Loucy (cell line): ENCODE data around the gene XRCC4.

Experiments used
- H2AFZ ChIP-seq: fragments of 200-600 bp; sonication (generic); 2 replicates; pipeline ENCODE4 v1.6.0; 2016; ENCODE audit warnings: antibody characterized with exemption, mild to moderate bottlenecking, low read length, moderate library complexity
- H3F3A ChIP-seq: fragments of 200-600 bp; 2 replicates; pipeline ENCODE4 v1.6.0; 2016; ENCODE audit warnings: antibody characterized with exemption, low read depth, mild to moderate bottlenecking
- H3K27me3 ChIP-seq: fragments of 200-600 bp; sonication (generic); 2 replicates; pipeline ENCODE4 v1.6.1; 2014; ENCODE audit warnings: low read length, mild to moderate bottlenecking; ENCODE audit not compliant: insufficient read depth, poor library complexity, severe bottlenecking
- H3K36me3 ChIP-seq: fragments of 200-600 bp; sonication (generic); 2 replicates; pipeline ENCODE4 v1.6.1; 2016; ENCODE audit warnings: low read length; ENCODE audit not compliant: insufficient read depth
- H3K4me1 ChIP-seq: fragments of 200-600 bp; sonication (generic); 2 replicates; pipeline ENCODE4 v1.5.1; 2014; ENCODE audit warnings: low read length, mild to moderate bottlenecking; ENCODE audit not compliant: insufficient read depth, poor library complexity, severe bottlenecking
- H3K4me2 ChIP-seq: fragments of 200-600 bp; sonication (generic); 2 replicates; pipeline ENCODE4 v1.6.0; 2014; ENCODE audit warnings: antibody characterized with exemption, low read length, low read depth, mild to moderate bottlenecking; ENCODE audit not compliant: poor library complexity, severe bottlenecking
- H3K4me3 ChIP-seq: fragments of 200-600 bp; sonication (generic); 2 replicates; pipeline ENCODE4 v1.5.1; 2014; ENCODE audit warnings: low read length, mild to moderate bottlenecking, mixed read lengths; ENCODE audit not compliant: poor library complexity, severe bottlenecking
- H3K79me2 ChIP-seq: fragments of 200-600 bp; sonication (generic); 2 replicates; pipeline ENCODE4 v1.6.1; 2014; ENCODE audit warnings: low read length; ENCODE audit not compliant: insufficient read depth
- H3K9ac ChIP-seq: fragments of 200-600 bp; sonication (generic); 2 replicates; pipeline ENCODE4 v1.6.0; 2014; ENCODE audit warnings: mild to moderate bottlenecking, low read depth, low read length, moderate library complexity; ENCODE audit not compliant: poor library complexity, severe bottlenecking
- H3K9me2 ChIP-seq: fragments of 200-600 bp; sonication (generic); replicated peaks from 2 replicates; pipeline ENCODE4 v1.6.1; 2016; ENCODE audit warnings: low read depth, low read length, mixed read lengths
- H3K9me3 ChIP-seq: fragments of 200-600 bp; sonication (generic); 2 replicates; pipeline ENCODE4 v1.6.1; 2014; ENCODE audit warnings: mild to moderate bottlenecking, antibody characterized with exemption, low read length, low read depth; ENCODE audit not compliant: insufficient read depth
- H4K20me1 ChIP-seq: fragments of 200-600 bp; sonication (generic); 2 replicates; pipeline ENCODE4 v1.6.0; 2014; ENCODE audit warnings: antibody characterized with exemption, low read length, mild to moderate bottlenecking; ENCODE audit not compliant: insufficient read depth, poor library complexity, severe bottlenecking
- CTCF ChIP-seq: fragments of 200-600 bp; sonication (generic); conservative IDR thresholded peaks from 2 replicates; pipeline ENCODE4 v1.5.1; 2014; ENCODE audit warnings: mild to moderate bottlenecking, antibody characterized with exemption, low read length
- EZH2phosphoT487 ChIP-seq: fragments of 200-600 bp; IDR thresholded peaks from 2 replicates; pipeline ENCODE4 v1.6.1; 2018; ENCODE audit warnings: antibody characterized with exemption, mild to moderate bottlenecking, moderate library complexity, borderline replicate concordance

The XRCC4 gene

DNA sequence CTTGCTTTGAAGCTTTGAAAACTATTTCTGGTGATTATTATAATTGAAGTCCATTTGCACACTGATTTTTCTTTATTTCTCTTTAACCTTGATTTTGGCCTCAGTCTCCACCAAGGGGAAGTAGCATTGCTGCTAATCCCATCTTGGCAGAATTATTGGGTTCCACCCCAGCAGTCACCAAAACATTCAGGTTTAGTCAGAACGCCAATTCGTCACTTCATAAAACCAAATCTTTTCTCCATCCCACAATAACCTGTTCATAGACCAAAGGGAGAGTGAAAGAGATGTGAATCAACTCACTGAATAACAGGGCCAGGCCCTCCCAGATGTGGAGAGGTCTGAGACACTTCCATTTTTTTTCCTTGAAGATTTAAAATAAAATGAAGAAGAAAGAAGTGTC is 299.1 kb downstream of the XRCC4 start:
- Histone ChIP-seq H3F3A (no peaks in the 10 kb centered on the region), H3K36me3 (no peaks in the 10 kb centered on the region), H3K4me2 (no peak overlapping the region), H2AFZ (no peak overlapping the region), H3K27me3 (no peaks in the 10 kb centered on the region), H3K9me2 (no peaks in the 10 kb centered on the region; the same call in 1 of the 2 replicates), H4K20me1 (no peaks in the 10 kb centered on the region), H3K4me3 (no peak overlapping the region), H3K9ac (no peak overlapping the region), H3K9me3 (no peaks in the 10 kb centered on the region), H3K4me1 (no peaks in the 10 kb centered on the region), H3K79me2 (no peaks in the 10 kb centered on the region)
- TF ChIP-seq EZH2phosphoT487 (no peak), CTCF (no peak)

DNA sequence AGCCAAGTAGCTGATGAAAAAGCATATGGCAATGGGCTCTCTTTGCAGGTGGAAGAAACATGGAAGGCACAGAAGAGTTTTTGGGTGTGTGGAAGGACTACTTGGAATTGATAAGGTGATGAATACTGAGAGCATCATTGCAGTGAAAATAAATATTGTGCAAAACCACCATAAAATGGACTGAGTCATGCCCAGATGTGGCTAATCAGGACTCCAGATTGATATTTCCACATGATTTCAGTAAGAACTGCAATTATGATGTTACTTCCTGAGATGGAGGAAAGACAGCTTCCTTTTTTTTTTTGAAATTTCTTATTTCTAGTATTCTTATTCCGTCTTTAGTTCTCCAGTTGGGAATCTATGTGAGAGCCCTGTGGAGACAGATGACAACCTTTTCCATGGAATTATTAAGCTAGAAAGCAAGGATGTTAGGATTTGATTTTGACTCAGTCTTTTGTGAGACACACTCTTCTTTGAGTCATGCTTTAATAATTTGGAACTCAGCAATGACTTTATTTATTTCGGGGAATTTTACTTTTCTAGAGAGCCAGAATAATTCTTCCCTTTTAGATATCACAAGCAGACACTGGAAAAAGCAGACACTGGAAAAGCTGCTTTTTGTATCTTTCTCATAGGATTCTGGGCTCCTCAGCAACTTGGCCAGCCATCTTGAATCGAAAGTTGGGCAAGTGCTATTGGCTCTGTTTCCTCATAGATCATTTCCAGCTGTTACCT is 300.0 kb downstream of the XRCC4 start:
- H3K4me1 ChIP-seq: no peaks in the 10 kb centered on the region
- H3K9me2 ChIP-seq: no peaks in the 10 kb centered on the region; the same call in 1 of the 2 replicates
- H3F3A ChIP-seq: no peaks in the 10 kb centered on the region
- no peaks in the 10 kb centered on the region for H4K20me1 ChIP-seq
- H3K79me2 ChIP-seq: no peaks in the 10 kb centered on the region
- no peaks in the 10 kb centered on the region for H3K36me3 ChIP-seq
- no peak overlapping the region for H3K9ac ChIP-seq
- no peaks in the 10 kb centered on the region for H3K27me3 ChIP-seq
- no peak overlapping the region for H3K4me3 ChIP-seq
- TF ChIP-seq CTCF (no peak), EZH2phosphoT487 (no peak)
- H3K4me2 ChIP-seq: no peak overlapping the region
- H3K9me3 ChIP-seq: no peaks in the 10 kb centered on the region
- H2AFZ ChIP-seq: no peak overlapping the region

DNA sequence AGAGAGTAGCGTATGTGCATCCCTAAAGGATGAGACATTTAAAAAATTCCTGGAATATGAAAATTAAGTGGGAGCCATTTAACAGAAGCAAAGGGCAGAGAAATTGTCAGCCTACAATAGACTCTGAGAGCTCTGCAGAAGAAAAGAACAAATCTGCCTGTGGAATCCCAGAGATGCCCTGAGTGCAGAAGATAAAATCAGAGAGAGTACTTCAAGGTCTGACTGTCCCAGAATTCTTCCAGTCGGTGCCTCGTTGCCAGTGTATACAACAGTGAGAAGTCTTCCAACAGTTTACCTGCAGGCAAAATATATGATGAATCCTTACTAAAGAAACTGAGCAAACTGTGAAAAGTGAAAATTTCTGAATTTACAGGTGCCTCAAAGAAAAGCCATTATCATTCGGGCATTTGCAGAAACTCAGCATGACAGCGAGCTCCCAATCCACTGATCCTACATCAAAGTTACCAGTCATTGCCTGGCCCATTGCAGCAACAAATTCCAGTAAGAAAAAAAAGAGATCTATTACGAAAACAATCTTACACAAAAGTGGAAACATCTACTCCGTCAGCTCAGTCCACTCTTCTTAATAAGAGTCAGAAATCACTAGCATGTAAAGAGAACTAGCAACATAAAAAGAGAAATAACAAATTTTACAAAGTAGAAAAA is 301.4 kb downstream of the XRCC4 start:
- Histone ChIP-seq H3K36me3 (no peaks in the 10 kb centered on the region), H3K4me3 (no peak overlapping the region), H3K9me3 (no peaks in the 10 kb centered on the region), H3K27me3 (no peaks in the 10 kb centered on the region), H4K20me1 (no peaks in the 10 kb centered on the region), H3K4me2 (no peak overlapping the region), H3K79me2 (no peaks in the 10 kb centered on the region), H3F3A (no peaks in the 10 kb centered on the region), H2AFZ (no peak overlapping the region), H3K4me1 (no peaks in the 10 kb centered on the region), H3K9ac (no peak overlapping the region), H3K9me2 (no peaks in the 10 kb centered on the region; the same call in 1 of the 2 replicates)
- no peak for TF ChIP-seq CTCF
- TF ChIP-seq EZH2phosphoT487: no peak
